ENCODE data around the gene PFN4. TPM values are rescaled to one million over a fixed set of nuclear protein-coding genes. Genes with fewer than 3 reads are reported as not detected.

The PFN4 gene
- total and polyA plus RNA-seq, 9 of the 15 experiments (the other 6 are each of a cell fraction or from before 2014, with no cell fraction given) = 0.07 to 0.54 (median 0.31) TPM; not detected in 2

DNA sequence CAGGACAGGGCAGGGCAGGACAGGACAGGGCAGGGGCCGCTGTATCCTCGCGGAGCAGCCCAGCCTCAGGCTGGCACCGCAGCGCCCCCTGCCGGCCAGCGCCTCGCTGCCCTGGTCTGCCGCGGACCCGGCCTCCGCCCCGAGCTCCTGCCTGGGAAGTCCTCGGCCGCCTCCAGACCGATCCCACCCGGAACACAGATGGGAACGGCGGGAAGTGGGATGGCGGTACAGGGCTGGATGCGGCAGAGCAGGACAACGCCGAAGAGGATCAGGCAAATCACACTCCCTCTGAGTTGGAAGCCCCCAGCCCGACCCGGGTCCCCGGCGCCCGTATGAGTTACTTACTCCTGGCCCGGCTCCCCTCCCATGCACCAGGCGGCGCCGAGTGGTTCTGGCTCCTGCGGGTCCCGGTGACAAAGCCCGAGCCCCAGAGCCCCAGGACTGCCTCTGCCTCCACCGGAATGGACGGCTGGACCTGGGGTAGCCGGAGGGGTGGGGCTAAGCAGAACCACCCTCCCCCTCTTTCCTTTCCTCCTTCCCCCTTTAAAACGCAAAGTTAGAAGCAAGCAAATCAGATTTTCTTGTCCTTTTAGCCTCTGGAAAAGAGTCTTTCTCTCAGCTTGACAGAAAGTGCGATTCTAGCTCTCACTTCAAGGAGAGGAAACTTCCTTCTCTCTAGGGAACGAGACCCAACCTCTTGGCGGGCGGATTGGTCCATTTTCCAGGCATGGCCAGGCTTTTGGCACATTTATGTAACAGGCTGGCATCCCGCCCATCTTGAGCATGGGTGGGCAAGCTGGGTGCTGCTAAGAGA, 38.5 kb downstream of the PFN4 start, which contains the start of gene TP53I3 (continued):
- TF ChIP-seq, protein P1, sequence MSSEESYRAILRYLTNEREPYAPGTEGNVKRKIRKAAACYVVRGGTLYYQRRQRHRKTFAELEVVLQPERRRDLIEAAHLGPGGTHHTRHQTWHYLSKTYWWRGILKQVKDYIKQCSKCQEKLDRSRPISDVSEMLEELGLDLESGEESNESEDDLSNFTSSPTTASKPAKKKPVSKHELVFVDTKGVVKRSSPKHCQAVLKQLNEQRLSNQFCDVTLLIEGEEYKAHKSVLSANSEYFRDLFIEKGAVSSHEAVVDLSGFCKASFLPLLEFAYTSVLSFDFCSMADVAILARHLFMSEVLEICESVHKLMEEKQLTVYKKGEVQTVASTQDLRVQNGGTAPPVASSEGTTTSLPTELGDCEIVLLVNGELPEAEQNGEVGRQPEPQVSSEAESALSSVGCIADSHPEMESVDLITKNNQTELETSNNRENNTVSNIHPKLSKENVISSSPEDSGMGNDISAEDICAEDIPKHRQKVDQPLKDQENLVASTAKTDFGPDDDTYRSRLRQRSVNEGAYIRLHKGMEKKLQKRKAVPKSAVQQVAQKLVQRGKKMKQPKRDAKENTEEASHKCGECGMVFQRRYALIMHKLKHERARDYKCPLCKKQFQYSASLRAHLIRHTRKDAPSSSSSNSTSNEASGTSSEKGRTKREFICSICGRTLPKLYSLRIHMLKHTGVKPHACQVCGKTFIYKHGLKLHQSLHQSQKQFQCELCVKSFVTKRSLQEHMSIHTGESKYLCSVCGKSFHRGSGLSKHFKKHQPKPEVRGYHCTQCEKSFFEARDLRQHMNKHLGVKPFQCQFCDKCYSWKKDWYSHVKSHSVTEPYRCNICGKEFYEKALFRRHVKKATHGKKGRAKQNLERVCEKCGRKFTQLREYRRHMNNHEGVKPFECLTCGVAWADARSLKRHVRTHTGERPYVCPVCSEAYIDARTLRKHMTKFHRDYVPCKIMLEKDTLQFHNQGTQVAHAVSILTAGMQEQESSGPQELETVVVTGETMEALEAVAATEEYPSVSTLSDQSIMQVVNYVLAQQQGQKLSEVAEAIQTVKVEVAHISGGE (CRISPR knock-in tag; IDR thresholded peaks at IDR 0.05) = no peak; a peak in 2 of 6 replicates
- TF ChIP-seq CCNT2 (IDR thresholded peaks at IDR 0.05; ENCODE audit: borderline replicate concordance, extremely low read depth, insufficient read length, low read depth, low read length) (peak; percentile 57), SREBF2 (CRISPR knock-in tag; IDR thresholded peaks at IDR 0.05) (no peak), KHSRP (IDR thresholded peaks at IDR 0.05) (no peak), CBX1 (IDR thresholded peaks at IDR 0.05; ENCODE audit: low read depth) (peak; percentile 61; the same call in 1 of the 2 replicates), ZNF79 (CRISPR knock-in tag; IDR thresholded peaks at IDR 0.05; ENCODE audit: low read depth) (0 out of 2 replicates have a peak, but pooled peaks have one; percentile 18), ELF2 (CRISPR knock-in tag; IDR thresholded peaks at IDR 0.05) (peak; percentile 50), KAT7 (CRISPR knock-in tag; IDR thresholded peaks at IDR 0.05; ENCODE audit: borderline replicate concordance) (no peak; the same call in 1 of the 2 replicates), MAFK (IDR thresholded peaks at IDR 0.05; ENCODE audit: low read length) (no peak), ZNF766 (CRISPR knock-in tag; conservative IDR thresholded peaks at IDR 0.05) (no peak), MEIS2 (IDR thresholded peaks at IDR 0.05; ENCODE audit: partially characterized antibody) (no peak), SMARCA4 (IDR thresholded peaks at IDR 0.05) (no peak), ZFPM2 (CRISPR knock-in tag; IDR thresholded peaks at IDR 0.05) (no peak), SAFB (IDR thresholded peaks at IDR 0.05; ENCODE audit: borderline replicate concordance, low read depth, low read length) (peak; percentile 15; the same call in 1 of the 2 replicates), ERF (CRISPR knock-in tag; IDR thresholded peaks at IDR 0.05) (no peak; the same call in 1 of the 2 replicates), CBX3 (IDR thresholded peaks at IDR 0.05; ENCODE audit: borderline replicate concordance in 1 of 2, low read length in 2 of 2) (no peak; a peak in 1 of 3 replicates), SOX6 (IDR thresholded peaks at IDR 0.05) (peak; percentile 46; the same call in 1 of the 2 replicates), PHB2 (IDR thresholded peaks at IDR 0.05; ENCODE audit: low read depth) (no peak), TCF7L2 (IDR thresholded peaks at IDR 0.05; ENCODE audit: low read depth, low read length) (no peak), NFATC3 (IDR thresholded peaks at IDR 0.05) (no peak; the same call in 1 of the 2 replicates)
- TF ChIP-seq, protein P2, sequence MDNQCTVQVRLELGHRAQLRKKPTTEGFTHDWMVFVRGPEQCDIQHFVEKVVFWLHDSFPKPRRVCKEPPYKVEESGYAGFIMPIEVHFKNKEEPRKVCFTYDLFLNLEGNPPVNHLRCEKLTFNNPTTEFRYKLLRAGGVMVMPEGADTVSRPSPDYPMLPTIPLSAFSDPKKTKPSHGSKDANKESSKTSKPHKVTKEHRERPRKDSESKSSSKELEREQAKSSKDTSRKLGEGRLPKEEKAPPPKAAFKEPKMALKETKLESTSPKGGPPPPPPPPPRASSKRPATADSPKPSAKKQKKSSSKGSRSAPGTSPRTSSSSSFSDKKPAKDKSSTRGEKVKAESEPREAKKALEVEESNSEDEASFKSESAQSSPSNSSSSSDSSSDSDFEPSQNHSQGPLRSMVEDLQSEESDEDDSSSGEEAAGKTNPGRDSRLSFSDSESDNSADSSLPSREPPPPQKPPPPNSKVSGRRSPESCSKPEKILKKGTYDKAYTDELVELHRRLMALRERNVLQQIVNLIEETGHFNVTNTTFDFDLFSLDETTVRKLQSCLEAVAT (IDR thresholded peaks at IDR 0.05) = peak in 1 of 2 experiments; percentile 28; a peak in 1 of 4 replicates
- TF ChIP-seq, protein P3, sequence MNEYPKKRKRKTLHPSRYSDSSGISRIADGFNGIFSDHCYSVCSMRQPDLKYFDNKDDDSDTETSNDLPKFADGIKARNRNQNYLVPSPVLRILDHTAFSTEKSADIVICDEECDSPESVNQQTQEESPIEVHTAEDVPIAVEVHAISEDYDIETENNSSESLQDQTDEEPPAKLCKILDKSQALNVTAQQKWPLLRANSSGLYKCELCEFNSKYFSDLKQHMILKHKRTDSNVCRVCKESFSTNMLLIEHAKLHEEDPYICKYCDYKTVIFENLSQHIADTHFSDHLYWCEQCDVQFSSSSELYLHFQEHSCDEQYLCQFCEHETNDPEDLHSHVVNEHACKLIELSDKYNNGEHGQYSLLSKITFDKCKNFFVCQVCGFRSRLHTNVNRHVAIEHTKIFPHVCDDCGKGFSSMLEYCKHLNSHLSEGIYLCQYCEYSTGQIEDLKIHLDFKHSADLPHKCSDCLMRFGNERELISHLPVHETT (CRISPR knock-in tag; conservative IDR thresholded peaks at IDR 0.05 in 1 of 2, IDR thresholded peaks at IDR 0.05 in 1 of 2) = no peak
